Measurements from ENCODE around the gene TIMM10B. TPM values are rescaled to one million over a fixed set of nuclear protein-coding genes. Genes with fewer than 3 reads are reported as not detected.

Gene TIMM10B
- total and polyA plus RNA-seq, 2 of the 13 experiments (the other 11 are each of a cell fraction or from before 2014, with no cell fraction given): 34.9 to 39.5 TPM

DNA sequence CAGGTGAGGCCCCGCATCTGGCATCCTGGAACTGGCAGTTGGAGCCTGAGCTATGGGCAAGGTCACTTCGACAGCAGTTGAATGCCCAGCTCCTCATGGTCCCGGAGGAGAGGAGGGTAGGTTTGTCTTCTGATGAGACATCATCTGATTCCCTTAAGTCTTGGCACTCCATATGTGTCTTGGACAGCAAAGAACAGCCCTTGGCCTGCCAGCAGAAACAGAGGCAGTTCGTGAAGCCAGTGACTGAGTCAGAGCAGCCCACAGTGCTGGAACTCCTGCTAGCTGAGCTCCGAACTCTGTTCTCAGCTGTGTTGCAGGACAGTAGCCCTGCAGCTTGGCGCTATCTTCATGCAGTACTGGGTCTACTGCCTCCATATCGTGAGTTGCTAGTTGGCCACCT, 16.8 kb downstream of the TIMM10B start (continued):
- TF ChIP-seq, protein P1, sequence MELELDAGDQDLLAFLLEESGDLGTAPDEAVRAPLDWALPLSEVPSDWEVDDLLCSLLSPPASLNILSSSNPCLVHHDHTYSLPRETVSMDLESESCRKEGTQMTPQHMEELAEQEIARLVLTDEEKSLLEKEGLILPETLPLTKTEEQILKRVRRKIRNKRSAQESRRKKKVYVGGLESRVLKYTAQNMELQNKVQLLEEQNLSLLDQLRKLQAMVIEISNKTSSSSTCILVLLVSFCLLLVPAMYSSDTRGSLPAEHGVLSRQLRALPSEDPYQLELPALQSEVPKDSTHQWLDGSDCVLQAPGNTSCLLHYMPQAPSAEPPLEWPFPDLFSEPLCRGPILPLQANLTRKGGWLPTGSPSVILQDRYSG (CRISPR knock-in tag; IDR thresholded peaks at IDR 0.05): no peak
- TF ChIP-seq HCFC1 (IDR thresholded peaks at IDR 0.05; ENCODE audit: low read depth, low read length) (no peak), KMT2B (CRISPR knock-in tag; IDR thresholded peaks at IDR 0.05) (no peak), ELF1 (CRISPR knock-in tag; IDR thresholded peaks at IDR 0.05) (no peak), NR2F2 (IDR thresholded peaks at IDR 0.05; ENCODE audit: borderline replicate concordance, low read depth) (no peak), SNAI1 (CRISPR knock-in tag; IDR thresholded peaks at IDR 0.05; ENCODE audit: borderline replicate concordance) (no peak), ZNF7 (CRISPR knock-in tag; IDR thresholded peaks at IDR 0.05) (no peak), ARNT (IDR thresholded peaks at IDR 0.05) (no peak), STAG1 (CRISPR knock-in tag; IDR thresholded peaks at IDR 0.05) (no peak), NCOA1 (CRISPR knock-in tag; IDR thresholded peaks at IDR 0.05) (no peak)
- TF ChIP-seq, protein P2, sequence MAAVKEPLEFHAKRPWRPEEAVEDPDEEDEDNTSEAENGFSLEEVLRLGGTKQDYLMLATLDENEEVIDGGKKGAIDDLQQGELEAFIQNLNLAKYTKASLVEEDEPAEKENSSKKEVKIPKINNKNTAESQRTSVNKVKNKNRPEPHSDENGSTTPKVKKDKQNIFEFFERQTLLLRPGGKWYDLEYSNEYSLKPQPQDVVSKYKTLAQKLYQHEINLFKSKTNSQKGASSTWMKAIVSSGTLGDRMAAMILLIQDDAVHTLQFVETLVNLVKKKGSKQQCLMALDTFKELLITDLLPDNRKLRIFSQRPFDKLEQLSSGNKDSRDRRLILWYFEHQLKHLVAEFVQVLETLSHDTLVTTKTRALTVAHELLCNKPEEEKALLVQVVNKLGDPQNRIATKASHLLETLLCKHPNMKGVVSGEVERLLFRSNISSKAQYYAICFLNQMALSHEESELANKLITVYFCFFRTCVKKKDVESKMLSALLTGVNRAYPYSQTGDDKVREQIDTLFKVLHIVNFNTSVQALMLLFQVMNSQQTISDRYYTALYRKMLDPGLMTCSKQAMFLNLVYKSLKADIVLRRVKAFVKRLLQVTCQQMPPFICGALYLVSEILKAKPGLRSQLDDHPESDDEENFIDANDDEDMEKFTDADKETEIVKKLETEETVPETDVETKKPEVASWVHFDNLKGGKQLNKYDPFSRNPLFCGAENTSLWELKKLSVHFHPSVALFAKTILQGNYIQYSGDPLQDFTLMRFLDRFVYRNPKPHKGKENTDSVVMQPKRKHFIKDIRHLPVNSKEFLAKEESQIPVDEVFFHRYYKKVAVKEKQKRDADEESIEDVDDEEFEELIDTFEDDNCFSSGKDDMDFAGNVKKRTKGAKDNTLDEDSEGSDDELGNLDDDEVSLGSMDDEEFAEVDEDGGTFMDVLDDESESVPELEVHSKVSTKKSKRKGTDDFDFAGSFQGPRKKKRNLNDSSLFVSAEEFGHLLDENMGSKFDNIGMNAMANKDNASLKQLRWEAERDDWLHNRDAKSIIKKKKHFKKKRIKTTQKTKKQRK (IDR thresholded peaks at IDR 0.05; ENCODE audit: low read length): no peak
- TF ChIP-seq, protein P3, sequence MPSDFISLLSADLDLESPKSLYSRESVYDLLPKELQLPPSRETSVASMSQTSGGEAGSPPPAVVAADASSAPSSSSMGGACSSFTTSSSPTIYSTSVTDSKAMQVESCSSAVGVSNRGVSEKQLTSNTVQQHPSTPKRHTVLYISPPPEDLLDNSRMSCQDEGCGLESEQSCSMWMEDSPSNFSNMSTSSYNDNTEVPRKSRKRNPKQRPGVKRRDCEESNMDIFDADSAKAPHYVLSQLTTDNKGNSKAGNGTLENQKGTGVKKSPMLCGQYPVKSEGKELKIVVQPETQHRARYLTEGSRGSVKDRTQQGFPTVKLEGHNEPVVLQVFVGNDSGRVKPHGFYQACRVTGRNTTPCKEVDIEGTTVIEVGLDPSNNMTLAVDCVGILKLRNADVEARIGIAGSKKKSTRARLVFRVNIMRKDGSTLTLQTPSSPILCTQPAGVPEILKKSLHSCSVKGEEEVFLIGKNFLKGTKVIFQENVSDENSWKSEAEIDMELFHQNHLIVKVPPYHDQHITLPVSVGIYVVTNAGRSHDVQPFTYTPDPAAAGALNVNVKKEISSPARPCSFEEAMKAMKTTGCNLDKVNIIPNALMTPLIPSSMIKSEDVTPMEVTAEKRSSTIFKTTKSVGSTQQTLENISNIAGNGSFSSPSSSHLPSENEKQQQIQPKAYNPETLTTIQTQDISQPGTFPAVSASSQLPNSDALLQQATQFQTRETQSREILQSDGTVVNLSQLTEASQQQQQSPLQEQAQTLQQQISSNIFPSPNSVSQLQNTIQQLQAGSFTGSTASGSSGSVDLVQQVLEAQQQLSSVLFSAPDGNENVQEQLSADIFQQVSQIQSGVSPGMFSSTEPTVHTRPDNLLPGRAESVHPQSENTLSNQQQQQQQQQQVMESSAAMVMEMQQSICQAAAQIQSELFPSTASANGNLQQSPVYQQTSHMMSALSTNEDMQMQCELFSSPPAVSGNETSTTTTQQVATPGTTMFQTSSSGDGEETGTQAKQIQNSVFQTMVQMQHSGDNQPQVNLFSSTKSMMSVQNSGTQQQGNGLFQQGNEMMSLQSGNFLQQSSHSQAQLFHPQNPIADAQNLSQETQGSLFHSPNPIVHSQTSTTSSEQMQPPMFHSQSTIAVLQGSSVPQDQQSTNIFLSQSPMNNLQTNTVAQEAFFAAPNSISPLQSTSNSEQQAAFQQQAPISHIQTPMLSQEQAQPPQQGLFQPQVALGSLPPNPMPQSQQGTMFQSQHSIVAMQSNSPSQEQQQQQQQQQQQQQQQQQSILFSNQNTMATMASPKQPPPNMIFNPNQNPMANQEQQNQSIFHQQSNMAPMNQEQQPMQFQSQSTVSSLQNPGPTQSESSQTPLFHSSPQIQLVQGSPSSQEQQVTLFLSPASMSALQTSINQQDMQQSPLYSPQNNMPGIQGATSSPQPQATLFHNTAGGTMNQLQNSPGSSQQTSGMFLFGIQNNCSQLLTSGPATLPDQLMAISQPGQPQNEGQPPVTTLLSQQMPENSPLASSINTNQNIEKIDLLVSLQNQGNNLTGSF (CRISPR knock-in tag; IDR thresholded peaks at IDR 0.05): no peak
- TF ChIP-seq, protein P4, sequence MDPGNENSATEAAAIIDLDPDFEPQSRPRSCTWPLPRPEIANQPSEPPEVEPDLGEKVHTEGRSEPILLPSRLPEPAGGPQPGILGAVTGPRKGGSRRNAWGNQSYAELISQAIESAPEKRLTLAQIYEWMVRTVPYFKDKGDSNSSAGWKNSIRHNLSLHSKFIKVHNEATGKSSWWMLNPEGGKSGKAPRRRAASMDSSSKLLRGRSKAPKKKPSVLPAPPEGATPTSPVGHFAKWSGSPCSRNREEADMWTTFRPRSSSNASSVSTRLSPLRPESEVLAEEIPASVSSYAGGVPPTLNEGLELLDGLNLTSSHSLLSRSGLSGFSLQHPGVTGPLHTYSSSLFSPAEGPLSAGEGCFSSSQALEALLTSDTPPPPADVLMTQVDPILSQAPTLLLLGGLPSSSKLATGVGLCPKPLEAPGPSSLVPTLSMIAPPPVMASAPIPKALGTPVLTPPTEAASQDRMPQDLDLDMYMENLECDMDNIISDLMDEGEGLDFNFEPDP (CRISPR knock-in tag; conservative IDR thresholded peaks at IDR 0.05): no peak
